ENCODE measurements around the gene OR7G2.

GRCh38 chr19:9070066-9070465 is 37.2 kb downstream of the OR7G2 start:
- no peak for TF ChIP-seq CTCF (conservative IDR thresholded peaks at IDR 0.05; ENCODE audit: low read depth, low read length)
- no peak for TF ChIP-seq EZH2phosphoT487 (IDR thresholded peaks at IDR 0.05; ENCODE audit: borderline replicate concordance, low read length)
- no peak for TF ChIP-seq EZH2 (IDR thresholded peaks at IDR 0.05; ENCODE audit: low read length, unreplicated experiment)
